GM12872 (cell line): ENCODE measurements around the gene TMED7.

ENCODE experiments used
- CTCF ChIP-seq: IDR thresholded peaks from 3 replicates; pipeline ENCODE4 v1.5.1; 2011; ENCODE audit warnings: low read depth, mild to moderate bottlenecking, low read length, moderate library complexity; ENCODE audit not compliant: insufficient read depth

The TMED7 gene

GRCh38 chr5:115657125-115657880 is 31.5 kb upstream of the TMED7 start:
- no peak for TF ChIP-seq CTCF

- TF ChIP-seq CTCF, result no peak
These were observed 30.6 kb upstream of the TMED7 start for GRCh38 chr5:115656404-115656803.

- no peak for TF ChIP-seq CTCF
These were observed 30.2 kb upstream of the TMED7 start for GRCh38 chr5:115655994-115656393.

GRCh38 chr5:115649541-115649940 is 23.7 kb upstream of the TMED7 start:
- TF ChIP-seq CTCF, result no peak

GRCh38 chr5:115648056-115648455 is 22.2 kb upstream of the TMED7 start:
- no peak for TF ChIP-seq CTCF

GRCh38 chr5:115644046-115644445 is 18.2 kb upstream of the TMED7 start:
- no peak for TF ChIP-seq CTCF

GRCh38 chr5:115641948-115642347 is 16.1 kb upstream of the TMED7 start:
- TF ChIP-seq CTCF, result no peak
